Fibroblast of the aortic adventitia (primary cell): Measurements from ENCODE around the gene ELK3. TPM values are rescaled to one million over a fixed set of nuclear protein-coding genes. Genes with fewer than 3 reads are reported as not detected.
A peak's percentile ranks its signal among the peaks of the same experiment; 100 is the strongest.

Experiments used
- DNase-seq: peaks from one replicate; pipeline ENCODE4 v3.0.0-alpha.2; 2010; ENCODE audit warnings: low read depth
- H3K4me3 ChIP-seq: 2 replicates; pipeline ENCODE4 v1.5.1; 2011; ENCODE audit warnings: low read depth, mild to moderate bottlenecking, control low read depth, low read length, moderate library complexity
- CTCF ChIP-seq: IDR thresholded peaks from 2 replicates; pipeline ENCODE4 v1.5.1; 2011; ENCODE audit warnings: mild to moderate bottlenecking, low read length, control low read depth, inconsistent platforms; ENCODE audit not compliant: insufficient read depth
- total RNA-seq: library from RNA; depleted of rRNA; stranded (reverse); fragments of >200 nt; gene quantifications from 2 replicates; pipeline ENCODE4 v1.2.3, GENCODE V29; 2012; ENCODE audit warnings: low replicate concordance

Gene ELK3
- total RNA-seq, 1 donor: 75.0 TPM

- peak; percentile 70 for DNase-seq
- no peak for TF ChIP-seq CTCF
- peak overlapping the region; percentile 4 for H3K4me3 ChIP-seq
Measured at GRCh38 chr12:96208801-96209549, 14.8 kb downstream of the ELK3 start.

- no peak for TF ChIP-seq CTCF
- H3K4me3 ChIP-seq: no peak overlapping the region
- no peak for DNase-seq
Measured at GRCh38 chr12:96210376-96211055, 16.3 kb downstream of the ELK3 start.

- no peak overlapping the region for H3K4me3 ChIP-seq
- no peak for TF ChIP-seq CTCF
- DNase-seq: no peak
Measured at GRCh38 chr12:96211988-96212387, 17.8 kb downstream of the ELK3 start.

- H3K4me3 ChIP-seq: no peak overlapping the region
- TF ChIP-seq CTCF: no peak
- DNase-seq: no peak
Measured at GRCh38 chr12:96212456-96213375, 18.5 kb downstream of the ELK3 start.

GRCh38 chr12:96213869-96214268, 19.7 kb downstream of the ELK3 start:
- no peak for DNase-seq
- no peak for TF ChIP-seq CTCF
- no peak overlapping the region for H3K4me3 ChIP-seq

GRCh38 chr12:96215919-96216273, 21.7 kb downstream of the ELK3 start:
- TF ChIP-seq CTCF: no peak
- H3K4me3 ChIP-seq: no peak overlapping the region

More at GRCh38 chr12:96215919-96216273, 21.7 kb downstream of the ELK3 start:
- DNase-seq: no peak
